Omental fat pad (tissue), 4 donors: ENCODE results near the gene KDR. TPM values are rescaled to one million over a fixed set of nuclear protein-coding genes. Genes with fewer than 3 reads are reported as not detected.

Experiments
- ATAC-seq: fragments of 150-250 bp; one replicate; pipeline ENCODE4 v1.9.1; 2016; ENCODE audit warnings: mild to moderate bottlenecking, moderate library complexity; ENCODE audit not compliant: low FRiP score
- DNase-seq: peaks from one replicate; pipeline ENCODE4 v3.0.0-alpha.2; 2019; ENCODE audit warnings: low spot score
- total RNA-seq, 4 donors: library from RNA; depleted of rRNA; stranded (reverse); fragments of >200 nt; gene quantifications; one replicate each; pipeline ENCODE4 v1.1.0, GENCODE V29; 2016
- TF ChIP-seq, protein P1 (sequence below), 3 donors: fragments of 450-650 bp; IDR thresholded peaks; one replicate each; pipeline ENCODE4 v1.5.1; 2016 to 2017; ENCODE audit warnings: antibody characterized with exemption in 3 of 3, mild to moderate bottlenecking in 3 of 3, moderate library complexity in 2 of 3

Gene KDR
- total RNA-seq = 100 to 1,000 TPM in 3 of 4 donors, 10 to 100 TPM in 1; 97.4 to 163 (median 152) TPM

- DNase-seq (no peak), ATAC-seq (peak; percentile 97)
- TF ChIP-seq, protein P1, sequence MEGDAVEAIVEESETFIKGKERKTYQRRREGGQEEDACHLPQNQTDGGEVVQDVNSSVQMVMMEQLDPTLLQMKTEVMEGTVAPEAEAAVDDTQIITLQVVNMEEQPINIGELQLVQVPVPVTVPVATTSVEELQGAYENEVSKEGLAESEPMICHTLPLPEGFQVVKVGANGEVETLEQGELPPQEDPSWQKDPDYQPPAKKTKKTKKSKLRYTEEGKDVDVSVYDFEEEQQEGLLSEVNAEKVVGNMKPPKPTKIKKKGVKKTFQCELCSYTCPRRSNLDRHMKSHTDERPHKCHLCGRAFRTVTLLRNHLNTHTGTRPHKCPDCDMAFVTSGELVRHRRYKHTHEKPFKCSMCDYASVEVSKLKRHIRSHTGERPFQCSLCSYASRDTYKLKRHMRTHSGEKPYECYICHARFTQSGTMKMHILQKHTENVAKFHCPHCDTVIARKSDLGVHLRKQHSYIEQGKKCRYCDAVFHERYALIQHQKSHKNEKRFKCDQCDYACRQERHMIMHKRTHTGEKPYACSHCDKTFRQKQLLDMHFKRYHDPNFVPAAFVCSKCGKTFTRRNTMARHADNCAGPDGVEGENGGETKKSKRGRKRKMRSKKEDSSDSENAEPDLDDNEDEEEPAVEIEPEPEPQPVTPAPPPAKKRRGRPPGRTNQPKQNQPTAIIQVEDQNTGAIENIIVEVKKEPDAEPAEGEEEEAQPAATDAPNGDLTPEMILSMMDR (IDR thresholded peaks at IDR 0.05) = no peak
These were observed at the start of gene KDR for GRCh38 chr4:55125087-55125721. TSS of gene KDR (minus strand) at chr4:55125595. CDS start at chr4:55125293, 302 bp downstream.

- DNase-seq = no peak
- ATAC-seq = peak; percentile 37
- TF ChIP-seq, protein P1 (IDR thresholded peaks at IDR 0.05) = no peak
These were observed 48.2 kb upstream of the KDR start for GRCh38 chr4:55173580-55173979.

GRCh38 chr4:55172694-55173287 is 47.4 kb upstream of the KDR start:
- TF ChIP-seq, protein P1 (IDR thresholded peaks at IDR 0.05) = no peak

GRCh38 chr4:55170462-55170861 is 45.1 kb upstream of the KDR start:
- ATAC-seq (no peak), DNase-seq (no peak)
- TF ChIP-seq, protein P1 (IDR thresholded peaks at IDR 0.05) = no peak

More at GRCh38 chr4:55172694-55173287, 47.4 kb upstream of the KDR start:
- no peak for DNase-seq
- ATAC-seq = peak; percentile 66

GRCh38 chr4:55169352-55169961 is 44.1 kb upstream of the KDR start:
- ATAC-seq (no peak), DNase-seq (no peak)

GRCh38 chr4:55162396-55162795 is 37.0 kb upstream of the KDR start:
- TF ChIP-seq, protein P1 (IDR thresholded peaks at IDR 0.05) = no peak
- DNase-seq (no peak), ATAC-seq (no peak)

More at GRCh38 chr4:55169352-55169961, 44.1 kb upstream of the KDR start:
- TF ChIP-seq, protein P1 (IDR thresholded peaks at IDR 0.05) = no peak
